DND-41 (cell line): ENCODE results near the gene BRIP1.
"Not testable (repeated sequence)": the region's sequence is repeated elsewhere in the genome, so short reads cannot be mapped to it uniquely, and the experiment has no call there.

Source experiments
- ATAC-seq: fragments of 200-7000 bp; cut with Tn5 transposase; 3 replicates; pipeline ENCODE4 v1.9.1; 2021; ENCODE audit warnings: low read depth; ENCODE audit not compliant: insufficient read depth
- DNase-seq: peaks from one replicate; pipeline ENCODE4 v3.0.0-alpha.2; 2020
- H2AFZ ChIP-seq: 2 replicates; pipeline ENCODE4 v1.6.0; 2012; ENCODE audit warnings: low read depth, low read length
- H3K27ac ChIP-seq: 2 replicates; pipeline ENCODE4 v1.5.1; 2012; ENCODE audit warnings: low read length, inconsistent platforms
- H3K27me3 ChIP-seq: fragments of 200-600 bp; sonication (generic); 2 replicates; pipeline ENCODE4 v1.6.0; 2012; ENCODE audit warnings: low read length, mild to moderate bottlenecking, inconsistent platforms; ENCODE audit not compliant: insufficient read depth, poor library complexity
- H3K36me3 ChIP-seq: 2 replicates; pipeline ENCODE4 v1.5.1; 2012; ENCODE audit warnings: low read length, inconsistent platforms; ENCODE audit not compliant: insufficient read depth
- H3K4me1 ChIP-seq: 2 replicates; pipeline ENCODE4 v1.5.1; 2012; ENCODE audit warnings: mild to moderate bottlenecking, low read length; ENCODE audit not compliant: insufficient read depth
- H3K4me2 ChIP-seq: 2 replicates; pipeline ENCODE4 v1.6.0; 2012; ENCODE audit warnings: mild to moderate bottlenecking, moderate library complexity, low read length, inconsistent platforms; ENCODE audit not compliant: insufficient read depth
- H3K4me3 ChIP-seq, 2 experiments: fragments of 200-600 bp in 1 of 2; shearing (Covaris generic) in 1 of 2; 2 replicates each; pipeline ENCODE4 v1.5.1; 2012 to 2016; ENCODE audit warnings: inconsistent platforms in 2 of 2, low read length in 2 of 2, mild to moderate bottlenecking in 2 of 2, low read depth in 1 of 2, moderate library complexity in 1 of 2
- H3K79me2 ChIP-seq: 2 replicates; pipeline ENCODE4 v1.6.0; 2012; ENCODE audit warnings: low read length, inconsistent platforms; ENCODE audit not compliant: insufficient read depth
- H3K9ac ChIP-seq: 2 replicates; pipeline ENCODE4 v1.6.0; 2012; ENCODE audit warnings: low read depth, mild to moderate bottlenecking, inconsistent platforms, low read length, moderate library complexity
- H3K9me3 ChIP-seq: 2 replicates; pipeline ENCODE4 v1.5.1; 2012; ENCODE audit warnings: low read length, moderate library complexity, mild to moderate bottlenecking, inconsistent platforms; ENCODE audit not compliant: insufficient read depth, severe bottlenecking
- H4K20me1 ChIP-seq: 2 replicates; pipeline ENCODE4 v1.6.0; 2012; ENCODE audit warnings: low read length; ENCODE audit not compliant: insufficient read depth
- EZH2 ChIP-seq: IDR thresholded peaks from 3 replicates; pipeline ENCODE4 v1.6.1; 2012; ENCODE audit warnings: borderline replicate concordance, low read depth, mild to moderate bottlenecking, moderate library complexity, low read length, inconsistent platforms; ENCODE audit not compliant: severe bottlenecking
- TF ChIP-seq, protein P1 (sequence below): IDR thresholded peaks from 2 replicates; pipeline ENCODE4 v1.5.1; 2012; ENCODE audit warnings: borderline replicate concordance, low read length, moderate library complexity, mild to moderate bottlenecking; ENCODE audit not compliant: poor library complexity, severe bottlenecking; ENCODE audit errors: extremely low read depth

BRIP1 gene

GRCh38 chr17:61863801-61864126 is 436 bp upstream of the BRIP1 start:
- H3K4me1 ChIP-seq: peaks cover 42% of the 10 kb centered on the region
- peak overlapping the region; percentile 78 for H3K9ac ChIP-seq
- peak overlapping the region; percentile 85 for H3K27ac ChIP-seq
- H2AFZ ChIP-seq: peak overlapping the region; percentile 97
- H3K9me3 ChIP-seq: no peaks in the 10 kb centered on the region
- peaks cover 2% of the 10 kb centered on the region; the same call in 1 of the 2 replicates for H4K20me1 ChIP-seq
- peaks cover 39% of the 10 kb centered on the region for H3K36me3 ChIP-seq
- DNase-seq: no peak
- no peaks in the 10 kb centered on the region for H3K27me3 ChIP-seq
- peaks cover 46% of the 10 kb centered on the region for H3K79me2 ChIP-seq
- H3K4me2 ChIP-seq: peak overlapping the region; percentile 83
- no peak for ATAC-seq
- peak overlapping the region; percentile 53 to 72 for H3K4me3 ChIP-seq
- TF ChIP-seq, protein P1, sequence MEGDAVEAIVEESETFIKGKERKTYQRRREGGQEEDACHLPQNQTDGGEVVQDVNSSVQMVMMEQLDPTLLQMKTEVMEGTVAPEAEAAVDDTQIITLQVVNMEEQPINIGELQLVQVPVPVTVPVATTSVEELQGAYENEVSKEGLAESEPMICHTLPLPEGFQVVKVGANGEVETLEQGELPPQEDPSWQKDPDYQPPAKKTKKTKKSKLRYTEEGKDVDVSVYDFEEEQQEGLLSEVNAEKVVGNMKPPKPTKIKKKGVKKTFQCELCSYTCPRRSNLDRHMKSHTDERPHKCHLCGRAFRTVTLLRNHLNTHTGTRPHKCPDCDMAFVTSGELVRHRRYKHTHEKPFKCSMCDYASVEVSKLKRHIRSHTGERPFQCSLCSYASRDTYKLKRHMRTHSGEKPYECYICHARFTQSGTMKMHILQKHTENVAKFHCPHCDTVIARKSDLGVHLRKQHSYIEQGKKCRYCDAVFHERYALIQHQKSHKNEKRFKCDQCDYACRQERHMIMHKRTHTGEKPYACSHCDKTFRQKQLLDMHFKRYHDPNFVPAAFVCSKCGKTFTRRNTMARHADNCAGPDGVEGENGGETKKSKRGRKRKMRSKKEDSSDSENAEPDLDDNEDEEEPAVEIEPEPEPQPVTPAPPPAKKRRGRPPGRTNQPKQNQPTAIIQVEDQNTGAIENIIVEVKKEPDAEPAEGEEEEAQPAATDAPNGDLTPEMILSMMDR: no peak
- TF ChIP-seq EZH2: no peak

DNA sequence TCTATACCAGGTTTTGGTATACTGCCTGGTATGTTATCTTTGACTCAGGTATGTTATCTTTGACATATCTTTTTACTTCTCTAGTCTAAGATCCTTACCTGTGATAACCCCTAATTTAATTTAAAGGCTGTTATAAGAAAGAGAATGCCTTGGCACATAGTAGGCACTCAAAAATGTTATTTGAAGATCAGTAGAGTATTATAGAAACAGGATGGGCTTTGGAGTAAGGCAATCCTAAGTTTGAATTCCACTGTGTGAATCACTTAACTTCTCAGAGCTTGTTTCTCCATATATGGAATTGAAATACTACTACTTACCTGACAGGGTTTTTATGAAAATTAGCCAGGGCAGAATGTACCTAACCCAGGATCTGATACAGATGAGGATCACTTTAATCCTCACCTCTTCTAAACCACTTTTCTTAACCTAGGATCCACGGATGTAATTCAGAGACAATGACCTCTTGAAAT is 1.2 kb downstream of the BRIP1 start:
- ATAC-seq (no peak), DNase-seq (no peak)
- peaks cover 44% of the 10 kb centered on the region for H3K4me1 ChIP-seq
- peak overlapping the region; percentile 53 to 72 for H3K4me3 ChIP-seq
- peaks cover 2% of the 10 kb centered on the region; the same call in 1 of the 2 replicates for H4K20me1 ChIP-seq
- H3K9ac ChIP-seq: peak overlapping the region; percentile 78
- peak overlapping the region; percentile 66 for H3K4me2 ChIP-seq
- no peaks in the 10 kb centered on the region for H3K27me3 ChIP-seq
- peaks cover 54% of the 10 kb centered on the region for H3K79me2 ChIP-seq
- H3K9me3 ChIP-seq: no peaks in the 10 kb centered on the region
- H3K27ac ChIP-seq: peak overlapping the region; percentile 93
- H2AFZ ChIP-seq: 0 out of 2 replicates have a peak overlapping the region, but pooled peaks have one; percentile 91
- peaks cover 40% of the 10 kb centered on the region for H3K36me3 ChIP-seq
- no peak for TF ChIP-seq EZH2
- TF ChIP-seq, protein P1: no peak

DNA sequence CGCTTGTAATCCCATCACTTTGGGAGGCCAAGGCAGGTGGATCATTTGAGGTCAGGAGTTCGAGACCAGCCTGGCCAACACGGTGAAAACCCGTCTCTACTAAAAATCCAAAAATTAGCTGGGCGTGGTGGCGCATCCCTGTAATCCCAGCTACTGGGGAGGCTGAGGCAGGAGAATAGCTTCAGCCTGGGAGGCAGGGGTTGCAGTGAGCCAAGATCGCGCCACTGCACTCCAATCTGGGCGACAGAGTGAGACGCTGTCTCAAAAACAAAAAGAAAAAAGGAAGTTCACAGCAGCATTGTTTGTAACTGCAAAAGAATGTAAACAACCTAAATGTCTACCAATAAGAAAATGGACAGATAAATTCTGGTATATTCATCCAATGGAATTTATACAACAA is 2.9 kb downstream of the BRIP1 start:
- H3K27ac ChIP-seq, H3K9me3 ChIP-seq, ATAC-seq, DNase-seq, H2AFZ ChIP-seq, H3K27me3 ChIP-seq, H4K20me1 ChIP-seq: not testable (repeated sequence)
- peaks cover 47% of the 10 kb centered on the region for H3K4me1 ChIP-seq
- H3K36me3 ChIP-seq: peaks cover 53% of the 10 kb centered on the region
- peak overlapping the region; percentile 25; the same call in 1 of the 2 replicates for H3K9ac ChIP-seq
- peaks cover 69% of the 10 kb centered on the region for H3K79me2 ChIP-seq
- H3K4me3 ChIP-seq: peak overlapping the region in 1 of 2 experiments; percentile 2; a peak in 2 of 4 replicates
- peak overlapping the region; percentile 66 for H3K4me2 ChIP-seq

GRCh38 chr17:61856035-61856434 is 7.3 kb downstream of the BRIP1 start:
- Histone ChIP-seq H3K27ac (no peak overlapping the region), H3K4me1 (peaks cover 34% of the 10 kb centered on the region), H3K9ac (no peak overlapping the region), H3K9me3 (no peaks in the 10 kb centered on the region), H2AFZ (no peak overlapping the region), H3K4me2 (peak overlapping the region; percentile 21; the same call in 1 of the 2 replicates), H3K4me3 (no peak overlapping the region), H4K20me1 (peaks cover 10% of the 10 kb centered on the region; the same call in 1 of the 2 replicates), H3K79me2 (peaks cover 89% of the 10 kb centered on the region), H3K27me3 (no peaks in the 10 kb centered on the region), H3K36me3 (peaks cover 90% of the 10 kb centered on the region)
- ATAC-seq (no peak), DNase-seq (no peak)
- no peak for TF ChIP-seq EZH2
- TF ChIP-seq, protein P1: no peak
